ENCODE data around the gene DTNBP1.

DNA sequence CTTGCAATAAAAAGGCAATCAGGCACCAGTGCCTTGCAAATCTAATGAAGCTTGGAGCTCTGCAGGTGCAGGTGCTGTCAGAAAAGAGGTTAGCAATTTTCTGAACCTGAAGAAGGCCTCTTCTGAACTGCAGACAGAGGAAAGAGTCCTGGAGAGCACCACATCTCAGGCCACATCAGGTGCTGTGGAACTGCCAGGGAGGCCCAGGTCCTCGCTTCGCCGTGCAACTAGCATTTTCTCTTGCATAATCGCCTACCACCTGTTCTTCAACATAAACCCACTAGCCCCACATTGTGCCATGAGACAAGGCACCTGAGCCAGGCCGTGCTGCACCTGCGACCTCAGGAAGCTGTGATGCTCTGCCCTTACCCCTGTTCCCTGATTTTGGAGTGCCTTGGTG is 187.6 kb downstream of the DTNBP1 start:
- no peak for TF ChIP-seq HDAC6 (IDR thresholded peaks at IDR 0.05; ENCODE audit: low read depth, low read length)
- TF ChIP-seq KAT2B (IDR thresholded peaks at IDR 0.05; ENCODE audit: borderline replicate concordance, low read depth, low read length): no peak
- TF ChIP-seq POLR2A (IDR thresholded peaks at IDR 0.05; ENCODE audit: insufficient read depth in 1 of 2, low read depth in 2 of 2, low read length in 2 of 2): no peak
- TF ChIP-seq HDAC2 (CRISPR knock-in tag; IDR thresholded peaks at IDR 0.05): no peak
- TF ChIP-seq SMAD3 (CRISPR knock-in tag; IDR thresholded peaks at IDR 0.05): no peak
- TF ChIP-seq KAT8 (CRISPR knock-in tag; IDR thresholded peaks at IDR 0.05): no peak
- no peak for TF ChIP-seq HMG20B (CRISPR knock-in tag; conservative IDR thresholded peaks at IDR 0.05)
- TF ChIP-seq KLF9 (CRISPR knock-in tag; IDR thresholded peaks at IDR 0.05; ENCODE audit: low read depth): no peak
- TF ChIP-seq LCORL (IDR thresholded peaks at IDR 0.05): no peak
- TF ChIP-seq LCORL (CRISPR knock-in tag; IDR thresholded peaks at IDR 0.05): no peak
- TF ChIP-seq SYNCRIP (IDR thresholded peaks at IDR 0.05; ENCODE audit: insufficient read depth, low read depth, low read length): no peak
- TF ChIP-seq, protein P1, sequence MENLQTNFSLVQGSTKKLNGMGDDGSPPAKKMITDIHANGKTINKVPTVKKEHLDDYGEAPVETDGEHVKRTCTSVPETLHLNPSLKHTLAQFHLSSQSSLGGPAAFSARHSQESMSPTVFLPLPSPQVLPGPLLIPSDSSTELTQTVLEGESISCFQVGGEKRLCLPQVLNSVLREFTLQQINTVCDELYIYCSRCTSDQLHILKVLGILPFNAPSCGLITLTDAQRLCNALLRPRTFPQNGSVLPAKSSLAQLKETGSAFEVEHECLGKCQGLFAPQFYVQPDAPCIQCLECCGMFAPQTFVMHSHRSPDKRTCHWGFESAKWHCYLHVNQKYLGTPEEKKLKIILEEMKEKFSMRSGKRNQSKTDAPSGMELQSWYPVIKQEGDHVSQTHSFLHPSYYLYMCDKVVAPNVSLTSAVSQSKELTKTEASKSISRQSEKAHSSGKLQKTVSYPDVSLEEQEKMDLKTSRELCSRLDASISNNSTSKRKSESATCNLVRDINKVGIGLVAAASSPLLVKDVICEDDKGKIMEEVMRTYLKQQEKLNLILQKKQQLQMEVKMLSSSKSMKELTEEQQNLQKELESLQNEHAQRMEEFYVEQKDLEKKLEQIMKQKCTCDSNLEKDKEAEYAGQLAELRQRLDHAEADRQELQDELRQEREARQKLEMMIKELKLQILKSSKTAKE (CRISPR knock-in tag; IDR thresholded peaks at IDR 0.05; ENCODE audit: borderline replicate concordance): no peak
- TF ChIP-seq, protein P2, sequence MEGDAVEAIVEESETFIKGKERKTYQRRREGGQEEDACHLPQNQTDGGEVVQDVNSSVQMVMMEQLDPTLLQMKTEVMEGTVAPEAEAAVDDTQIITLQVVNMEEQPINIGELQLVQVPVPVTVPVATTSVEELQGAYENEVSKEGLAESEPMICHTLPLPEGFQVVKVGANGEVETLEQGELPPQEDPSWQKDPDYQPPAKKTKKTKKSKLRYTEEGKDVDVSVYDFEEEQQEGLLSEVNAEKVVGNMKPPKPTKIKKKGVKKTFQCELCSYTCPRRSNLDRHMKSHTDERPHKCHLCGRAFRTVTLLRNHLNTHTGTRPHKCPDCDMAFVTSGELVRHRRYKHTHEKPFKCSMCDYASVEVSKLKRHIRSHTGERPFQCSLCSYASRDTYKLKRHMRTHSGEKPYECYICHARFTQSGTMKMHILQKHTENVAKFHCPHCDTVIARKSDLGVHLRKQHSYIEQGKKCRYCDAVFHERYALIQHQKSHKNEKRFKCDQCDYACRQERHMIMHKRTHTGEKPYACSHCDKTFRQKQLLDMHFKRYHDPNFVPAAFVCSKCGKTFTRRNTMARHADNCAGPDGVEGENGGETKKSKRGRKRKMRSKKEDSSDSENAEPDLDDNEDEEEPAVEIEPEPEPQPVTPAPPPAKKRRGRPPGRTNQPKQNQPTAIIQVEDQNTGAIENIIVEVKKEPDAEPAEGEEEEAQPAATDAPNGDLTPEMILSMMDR (CRISPR knock-in tag; IDR thresholded peaks at IDR 0.05): no peak
- TF ChIP-seq EZH2 (conservative IDR thresholded peaks at IDR 0.05; ENCODE audit: low read depth, low read length): no peak
- TF ChIP-seq TBX2 (CRISPR knock-in tag; IDR thresholded peaks at IDR 0.05; ENCODE audit: borderline replicate concordance): no peak

All from HepG2 (cell line).